PC-9 (cell line): Measurements from ENCODE around the gene MEF2A. TPM values are rescaled to one million over a fixed set of nuclear protein-coding genes. Genes with fewer than 3 reads are reported as not detected.
"Not testable (repeated sequence)": the region's sequence is repeated elsewhere in the genome, so short reads cannot be mapped to it uniquely, and the experiment has no call there.

Experiments used
- BruUV-seq: library from RNA; stranded (reverse); fragments of 400-500 nt; replicated peaks from 2 replicates; lab custom pipeline; 2021; lab: Mats Ljungman, UMichigan
- CTCF ChIA-PET: fragments of 300-600 bp; sonication (Branson Sonifier 250); formaldehyde crosslinking; loops from one replicate; lab custom pipeline; 2022; ENCODE audit warnings: antibody characterized with exemption; lab: Charles Lee
- POLR2A ChIA-PET: fragments of 300-600 bp; sonication (Branson Sonifier 250); formaldehyde crosslinking; loops from one replicate; lab custom pipeline; 2022; ENCODE audit warnings: antibody characterized with exemption; ENCODE audit not compliant: unreplicated experiment; lab: Charles Lee
- DNase-seq, 2 experiments: peaks; one replicate each; pipeline versions ENCODE4 v3.0.0 to v3.0.0-alpha.2; 2015 to 2022; ENCODE audit warnings: mixed read lengths in 1 of 2
- H2AFZ ChIP-seq: fragments of 200-600 bp; sonication (generic); 2 replicates; pipeline ENCODE4 v1.8.1; 2017; ENCODE audit warnings: antibody characterized with exemption
- H3F3A ChIP-seq: fragments of 200-600 bp; sonication (generic); 2 replicates; pipeline ENCODE4 v1.8.1; 2017; ENCODE audit warnings: antibody characterized with exemption, mild to moderate bottlenecking, low read depth; ENCODE audit not compliant: insufficient read depth
- H3K27ac ChIP-seq: fragments of 200-600 bp; sonication (generic); 2 replicates; pipeline ENCODE4 v1.6.1; 2016; ENCODE audit warnings: mixed run types
- H3K27me3 ChIP-seq: fragments of 200-600 bp; sonication (generic); 2 replicates; pipeline ENCODE4 v1.6.1; 2016; ENCODE audit warnings: low read depth, mixed run types; ENCODE audit not compliant: insufficient read depth
- H3K36me3 ChIP-seq: fragments of 200-600 bp; sonication (generic); 2 replicates; pipeline ENCODE4 v1.6.1; 2016; ENCODE audit warnings: low read depth, mixed run types
- H3K4me1 ChIP-seq: fragments of 200-600 bp; sonication (generic); replicated peaks from 2 replicates; pipeline ENCODE4 v1.6.1; 2016; ENCODE audit warnings: mixed run types; ENCODE audit not compliant: insufficient read depth
- H3K4me2 ChIP-seq: fragments of 200-600 bp; sonication (generic); 2 replicates; pipeline ENCODE4 v1.6.1; 2017; ENCODE audit warnings: mixed run types
- H3K4me3 ChIP-seq: fragments of 200-600 bp; sonication (generic); 2 replicates; pipeline ENCODE4 v1.6.1; 2016; ENCODE audit warnings: mixed run types
- H3K79me2 ChIP-seq: fragments of 200-600 bp; sonication (generic); 2 replicates; pipeline ENCODE4 v1.6.1; 2017; ENCODE audit warnings: low read depth, mixed run types
- H3K9me2 ChIP-seq: fragments of 200-600 bp; sonication (generic); 2 replicates; pipeline ENCODE4 v1.8.1; 2017; ENCODE audit warnings: mild to moderate bottlenecking; ENCODE audit not compliant: insufficient read depth
- H3K9me3 ChIP-seq: fragments of 200-600 bp; sonication (generic); 2 replicates; pipeline ENCODE4 v1.8.1; 2016; ENCODE audit warnings: low read depth; ENCODE audit not compliant: insufficient read depth
- H4K20me1 ChIP-seq: fragments of 200-600 bp; sonication (generic); 2 replicates; pipeline ENCODE4 v1.8.1; 2017; ENCODE audit not compliant: insufficient read depth
- EZH2 ChIP-seq: fragments of 200-600 bp; sonication (generic); IDR thresholded peaks from 2 replicates; pipeline ENCODE4 v1.8.0; 2017; ENCODE audit warnings: antibody characterized with exemption, low read depth
- intact Hi-C: fragments of 100-400 bp; cut with micrococcal nuclease; formaldehyde crosslinking; loops from one replicate; pipeline ENCODE4 v1.10.0; 2022; ENCODE audit not compliant: unreplicated experiment
- total RNA-seq: library from RNA; stranded (reverse); gene quantifications from 2 replicates; pipeline ENCODE4 v1.2.3, GENCODE V29; 2021
- TF ChIP-seq, protein P1 (sequence below): fragments of 200-600 bp; sonication (generic); conservative IDR thresholded peaks from 2 replicates; pipeline ENCODE4 v1.6.1; 2017; ENCODE audit warnings: mixed run types, antibody characterized with exemption, mild to moderate bottlenecking, moderate library complexity

The MEF2A gene
- total RNA-seq, 1 experiment from 2014 or later = 31.8 TPM

DNA sequence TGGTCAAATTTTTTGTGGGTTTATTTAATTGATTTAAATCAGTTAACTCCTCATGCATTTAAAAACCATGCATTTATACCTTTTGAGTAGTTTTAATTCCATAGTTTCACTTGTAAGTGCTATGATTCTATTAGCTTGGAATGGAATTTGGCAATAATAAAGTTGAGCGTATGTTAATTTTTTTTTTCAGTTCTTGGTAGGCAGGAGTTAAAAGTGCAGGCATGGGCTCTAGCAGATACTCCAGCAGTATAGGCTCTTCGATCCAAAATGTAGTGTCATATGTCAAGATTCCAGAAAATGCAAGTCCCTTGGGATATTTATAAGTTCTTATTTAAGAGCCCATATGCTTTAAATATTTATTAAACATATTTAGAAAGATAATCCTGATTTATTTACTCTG, 97.1 kb downstream of the MEF2A start:
- CTCF ChIA-PET = no interaction called here
- no peaks in the 10 kb centered on the region for H4K20me1 ChIP-seq
- H3K4me2 ChIP-seq = no peak overlapping the region
- no TSS peak for BruUV-seq
- no peak overlapping the region for H3K27ac ChIP-seq
- H3K36me3 ChIP-seq = no peaks in the 10 kb centered on the region; the same call in 1 of the 2 replicates
- POLR2A ChIA-PET = interaction anchor here (0.6 kb wide), 1 partner anchor 93 kb away, joined by 4 read pairs; no protein-coding TSS in a partner anchor
- no peaks in the 10 kb centered on the region for H3K9me3 ChIP-seq
- no peaks in the 10 kb centered on the region for H3K79me2 ChIP-seq
- no peak overlapping the region for H3K4me3 ChIP-seq
- no peak for DNase-seq
- H3K4me1 ChIP-seq = no peaks in the 10 kb centered on the region
- intact Hi-C loops = no loop called here
- no peak for TF ChIP-seq EZH2
- TF ChIP-seq, protein P1, sequence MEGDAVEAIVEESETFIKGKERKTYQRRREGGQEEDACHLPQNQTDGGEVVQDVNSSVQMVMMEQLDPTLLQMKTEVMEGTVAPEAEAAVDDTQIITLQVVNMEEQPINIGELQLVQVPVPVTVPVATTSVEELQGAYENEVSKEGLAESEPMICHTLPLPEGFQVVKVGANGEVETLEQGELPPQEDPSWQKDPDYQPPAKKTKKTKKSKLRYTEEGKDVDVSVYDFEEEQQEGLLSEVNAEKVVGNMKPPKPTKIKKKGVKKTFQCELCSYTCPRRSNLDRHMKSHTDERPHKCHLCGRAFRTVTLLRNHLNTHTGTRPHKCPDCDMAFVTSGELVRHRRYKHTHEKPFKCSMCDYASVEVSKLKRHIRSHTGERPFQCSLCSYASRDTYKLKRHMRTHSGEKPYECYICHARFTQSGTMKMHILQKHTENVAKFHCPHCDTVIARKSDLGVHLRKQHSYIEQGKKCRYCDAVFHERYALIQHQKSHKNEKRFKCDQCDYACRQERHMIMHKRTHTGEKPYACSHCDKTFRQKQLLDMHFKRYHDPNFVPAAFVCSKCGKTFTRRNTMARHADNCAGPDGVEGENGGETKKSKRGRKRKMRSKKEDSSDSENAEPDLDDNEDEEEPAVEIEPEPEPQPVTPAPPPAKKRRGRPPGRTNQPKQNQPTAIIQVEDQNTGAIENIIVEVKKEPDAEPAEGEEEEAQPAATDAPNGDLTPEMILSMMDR = no peak
- H3F3A ChIP-seq = no peaks in the 10 kb centered on the region
- no peaks in the 10 kb centered on the region for H3K9me2 ChIP-seq
- H3K27me3 ChIP-seq = no peaks in the 10 kb centered on the region
- H2AFZ ChIP-seq = no peak overlapping the region

DNA sequence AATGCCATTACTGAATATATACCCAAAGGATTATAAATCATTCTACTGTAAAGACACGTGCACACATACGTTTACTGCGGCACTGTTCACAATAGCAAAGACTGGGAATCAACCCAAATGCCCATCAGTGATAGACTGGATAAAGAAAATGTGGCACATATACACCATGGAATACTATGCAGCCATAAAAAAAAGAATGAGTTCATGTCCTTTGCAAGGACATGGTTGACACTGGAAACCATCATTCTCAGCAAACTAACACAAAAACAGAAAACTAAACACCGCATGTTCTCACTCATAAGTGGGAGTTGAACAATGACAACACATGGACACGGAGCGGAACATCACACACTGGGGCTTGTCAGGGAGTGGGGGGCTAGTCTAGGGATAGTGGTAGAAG, 100.3 kb downstream of the MEF2A start:
- H2AFZ ChIP-seq, H3K4me2 ChIP-seq, H3F3A ChIP-seq, BruUV-seq, CTCF ChIA-PET, DNase-seq, H3K79me2 ChIP-seq, H3K4me1 ChIP-seq, H3K9me2 ChIP-seq, intact Hi-C loops, H3K27ac ChIP-seq, H3K9me3 ChIP-seq, POLR2A ChIA-PET, H3K27me3 ChIP-seq, H3K4me3 ChIP-seq, H4K20me1 ChIP-seq, H3K36me3 ChIP-seq: not testable (repeated sequence)

DNA sequence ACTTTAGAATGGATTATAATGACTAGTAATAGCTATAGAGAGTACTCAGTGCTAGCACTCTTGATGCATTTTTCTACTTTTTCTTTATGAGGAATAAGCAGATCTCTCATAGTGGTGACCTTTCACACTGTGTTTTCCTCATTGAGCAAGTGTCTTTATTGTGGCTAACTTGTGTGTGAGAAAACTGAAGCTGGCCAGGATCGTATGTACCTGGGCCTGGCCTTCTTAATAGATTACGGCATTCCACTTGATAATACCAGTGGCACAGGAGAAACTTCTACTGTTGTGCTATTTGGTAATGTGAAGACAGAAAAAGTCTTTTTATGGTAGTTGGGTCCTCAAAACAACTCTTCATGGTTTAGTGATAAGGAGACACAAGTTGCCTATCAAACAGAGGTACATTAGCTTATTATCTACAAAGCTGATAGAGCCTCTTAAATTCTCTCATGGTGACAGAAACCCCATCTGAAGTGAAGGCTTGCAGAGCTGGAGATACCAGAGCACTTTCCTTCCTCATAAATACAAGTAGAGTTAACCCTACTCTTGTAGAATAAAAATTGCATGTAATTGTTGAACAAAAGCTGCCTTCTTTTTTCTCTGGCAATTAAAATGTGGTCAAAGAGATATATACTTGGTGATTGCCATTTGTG, 102.9 kb downstream of the MEF2A start:
- no TSS peak for BruUV-seq
- no peak overlapping the region for H3K4me3 ChIP-seq
- no peaks in the 10 kb centered on the region for H3K9me3 ChIP-seq
- DNase-seq = no peak
- no peaks in the 10 kb centered on the region for H4K20me1 ChIP-seq
- TF ChIP-seq, protein P1 = no peak
- TF ChIP-seq EZH2 = no peak
- ChIA-PET CTCF (interaction anchor here (1.0 kb wide), 1 partner anchor 21 kb away, joined by 3 read pairs; no protein-coding TSS in a partner anchor), POLR2A (no interaction called here)
- H3K27me3 ChIP-seq = no peaks in the 10 kb centered on the region
- no peaks in the 10 kb centered on the region for H3K4me1 ChIP-seq
- intact Hi-C loops = no loop called here
- H3F3A ChIP-seq = no peaks in the 10 kb centered on the region
- no peak overlapping the region for H2AFZ ChIP-seq
- no peaks in the 10 kb centered on the region for H3K79me2 ChIP-seq
- no peak overlapping the region for H3K27ac ChIP-seq
- H3K4me2 ChIP-seq = no peak overlapping the region
- H3K9me2 ChIP-seq = no peaks in the 10 kb centered on the region
- no peaks in the 10 kb centered on the region for H3K36me3 ChIP-seq

DNA sequence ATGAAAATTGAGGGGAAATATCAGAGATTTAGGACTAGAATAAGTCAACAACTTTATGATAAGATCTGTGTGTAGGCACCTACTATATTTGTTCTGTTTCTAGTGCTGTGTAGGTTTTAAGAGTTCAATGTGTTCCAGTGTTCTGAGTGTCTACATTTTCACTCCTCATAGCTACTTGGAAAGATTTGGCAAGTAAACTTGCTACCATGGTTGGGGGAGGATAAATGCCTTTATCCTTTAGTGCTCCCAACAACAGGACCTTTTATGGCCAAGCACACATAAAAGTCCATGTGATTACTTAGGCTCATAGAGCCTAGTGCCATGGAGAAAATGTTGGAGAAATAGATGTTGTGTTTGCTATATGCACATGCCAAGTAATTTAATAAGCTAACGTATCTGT, 103.5 kb downstream of the MEF2A start:
- Histone ChIP-seq H3K27ac (no peak overlapping the region), H3K79me2 (no peaks in the 10 kb centered on the region), H3K4me3 (no peak overlapping the region), H3K27me3 (no peaks in the 10 kb centered on the region), H4K20me1 (no peaks in the 10 kb centered on the region), H3K4me1 (no peaks in the 10 kb centered on the region), H3K36me3 (no peaks in the 10 kb centered on the region), H3F3A (no peaks in the 10 kb centered on the region), H3K9me2 (no peaks in the 10 kb centered on the region), H2AFZ (no peak overlapping the region), H3K4me2 (no peak overlapping the region), H3K9me3 (no peaks in the 10 kb centered on the region)
- ChIA-PET CTCF (no interaction called here), POLR2A (no interaction called here)
- no peak for DNase-seq
- intact Hi-C loops = no loop called here
- BruUV-seq = no TSS peak
- TF ChIP-seq, protein P1 = no peak
- no peak for TF ChIP-seq EZH2
